ENCODE data around the gene TAC3. TPM values are rescaled to one million over a fixed set of nuclear protein-coding genes. Genes with fewer than 3 reads are reported as not detected.

Gene TAC3
- total RNA-seq (13.0 and 18.1 TPM in 2 replicates), polyA plus RNA-seq (113 and 167 TPM in 2 replicates)

DNA sequence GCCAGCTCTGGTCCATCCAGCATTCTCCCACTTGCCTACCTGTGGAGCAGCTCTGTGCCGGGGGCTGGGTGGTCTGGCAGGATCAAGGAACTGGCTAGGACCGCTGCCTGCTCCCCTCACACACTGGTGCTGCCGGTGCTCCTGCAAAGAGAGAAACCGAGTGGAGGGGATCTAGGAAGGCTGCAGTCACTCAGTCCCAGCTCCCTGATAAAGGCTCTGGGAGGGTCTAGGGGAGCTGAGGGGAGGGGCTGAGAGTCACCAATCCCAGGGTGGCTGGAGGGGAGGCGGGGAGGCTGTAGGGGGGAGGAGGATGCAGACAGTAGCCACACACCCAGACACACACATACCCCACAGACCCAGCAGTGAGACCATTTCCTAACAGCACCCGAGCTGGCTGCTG is at the start of gene TAC3:
TAC3 (minus strand) TSS at position 182 of the 400 bp plus-strand sequence. CDS start 732 bp downstream, outside the sequence.
- Histone ChIP-seq H3K36me3 (replicated peaks; ENCODE audit: insufficient read depth, low read depth) (no peaks in the 10 kb centered on the region), H3K9me2 (replicated peaks; ENCODE audit: insufficient read depth) (no peaks in the 10 kb centered on the region), H3K27me3 (no peaks in the 10 kb centered on the region), H4K20me1 (ENCODE audit: insufficient read depth, poor library complexity, severe bottlenecking) (no peaks in the 10 kb centered on the region), H3K4me2 (peak within 1 kb of the TSS; percentile 53), H2AFZ (no peak within 1 kb of the TSS), H3K9me3 (ENCODE audit: low read depth) (no peaks in the 10 kb centered on the region), H3K79me2 (no peaks in the 10 kb centered on the region), H3K4me1 (ENCODE audit: insufficient read depth) (peaks cover 5% of the 10 kb centered on the region), H3K4me3 (no peak within 1 kb of the TSS), H3K27ac (no peak within 1 kb of the TSS)
- no peak for DNase-seq (ENCODE audit: low spot score)
- 23% methylated on average over 6 of the region's 6 CpGs for WGBS (ENCODE audit: low lambda C conversion rate, missing lambda C conversion rate)
- TF ChIP-seq EZH2phosphoT487 (IDR thresholded peaks at IDR 0.05; ENCODE audit: low read depth, severe bottlenecking, unreplicated experiment), result no peak
- TF ChIP-seq EZH2 (IDR thresholded peaks at IDR 0.05; ENCODE audit: borderline replicate concordance), result no peak
- no peak for TF ChIP-seq CTCF (IDR thresholded peaks at IDR 0.05; ENCODE audit: poor library complexity)

DNA sequence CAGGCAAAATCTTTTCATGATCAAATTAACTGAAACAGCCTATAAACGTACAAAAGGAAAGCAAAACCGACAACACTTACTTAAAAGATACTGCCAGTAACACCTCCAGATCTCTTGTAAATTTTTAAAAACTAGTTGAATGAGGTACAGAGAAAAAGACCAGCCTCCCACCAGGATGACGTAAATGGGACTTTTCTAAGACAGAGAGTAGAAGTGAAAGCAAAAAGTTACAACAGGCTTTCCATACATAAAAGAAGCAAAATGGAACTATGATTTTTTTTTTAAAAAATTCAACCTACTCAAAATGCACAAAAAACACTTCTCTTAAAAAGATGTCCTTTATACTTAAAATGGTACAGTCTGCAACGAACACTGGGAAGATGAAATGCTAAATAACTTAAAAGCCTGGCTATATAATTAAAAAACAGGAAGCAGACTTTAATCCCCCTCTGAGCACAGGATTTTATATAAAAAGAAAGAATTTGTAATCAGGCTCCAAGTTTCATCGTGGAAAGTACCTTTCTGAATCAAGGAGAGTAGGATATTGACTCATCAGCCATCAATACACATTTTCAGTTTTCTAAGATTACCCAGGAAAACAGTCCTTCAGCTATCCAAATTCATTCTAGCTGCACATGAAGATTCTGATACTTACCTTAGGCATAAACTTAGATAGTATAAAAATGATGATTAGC is 47.8 kb upstream of the TAC3 start:
- no peaks in the 10 kb centered on the region for H3K36me3 ChIP-seq (replicated peaks; ENCODE audit: insufficient read depth, low read depth)
- H4K20me1 ChIP-seq (ENCODE audit: insufficient read depth, poor library complexity, severe bottlenecking), result no peaks in the 10 kb centered on the region
- H2AFZ ChIP-seq, result no peak overlapping the region
- H3K4me3 ChIP-seq, result no peak overlapping the region
- no peak for DNase-seq (ENCODE audit: low spot score)
- H3K27me3 ChIP-seq, result no peaks in the 10 kb centered on the region
- 86% methylated on average over 5 of the region's 5 CpGs for WGBS (ENCODE audit: low lambda C conversion rate, missing lambda C conversion rate)
- no peak overlapping the region for H3K4me2 ChIP-seq
- no peak overlapping the region for H3K27ac ChIP-seq
- TF ChIP-seq EZH2 (IDR thresholded peaks at IDR 0.05; ENCODE audit: borderline replicate concordance) (no peak), CTCF (IDR thresholded peaks at IDR 0.05; ENCODE audit: poor library complexity) (no peak)
- H3K79me2 ChIP-seq, result no peaks in the 10 kb centered on the region
- H3K4me1 ChIP-seq (ENCODE audit: insufficient read depth), result no peaks in the 10 kb centered on the region
- no peaks in the 10 kb centered on the region for H3K9me2 ChIP-seq (replicated peaks; ENCODE audit: insufficient read depth)
- no peaks in the 10 kb centered on the region for H3K9me3 ChIP-seq (ENCODE audit: low read depth)

GRCh38 chr12:57058454-57058853 is 42.1 kb upstream of the TAC3 start:
- Histone ChIP-seq H3K9me3 (ENCODE audit: low read depth) (no peaks in the 10 kb centered on the region), H3K36me3 (replicated peaks; ENCODE audit: insufficient read depth, low read depth) (no peaks in the 10 kb centered on the region), H3K79me2 (no peaks in the 10 kb centered on the region), H3K27ac (no peak overlapping the region), H3K4me2 (no peak overlapping the region), H3K27me3 (no peaks in the 10 kb centered on the region), H3K4me1 (ENCODE audit: insufficient read depth) (no peaks in the 10 kb centered on the region), H3K9me2 (replicated peaks; ENCODE audit: insufficient read depth) (no peaks in the 10 kb centered on the region), H2AFZ (no peak overlapping the region), H3K4me3 (no peak overlapping the region), H4K20me1 (ENCODE audit: insufficient read depth, poor library complexity, severe bottlenecking) (no peaks in the 10 kb centered on the region)
- 87% methylated on average over 1 of the region's 1 CpG for WGBS (ENCODE audit: low lambda C conversion rate, missing lambda C conversion rate)
- TF ChIP-seq EZH2 (IDR thresholded peaks at IDR 0.05; ENCODE audit: borderline replicate concordance), result no peak
- DNase-seq (ENCODE audit: low spot score), result no peak

- no peak overlapping the region for H2AFZ ChIP-seq
- DNase-seq (ENCODE audit: low spot score), result no peak
- no peaks in the 10 kb centered on the region for H3K4me1 ChIP-seq (ENCODE audit: insufficient read depth)
- no peaks in the 10 kb centered on the region for H4K20me1 ChIP-seq (ENCODE audit: insufficient read depth, poor library complexity, severe bottlenecking)
- no peak overlapping the region for H3K27ac ChIP-seq
- H3K9me3 ChIP-seq (ENCODE audit: low read depth), result no peaks in the 10 kb centered on the region
- WGBS (ENCODE audit: low lambda C conversion rate, missing lambda C conversion rate), result 93% methylated on average over 6 of the region's 6 CpGs
- no peak overlapping the region for H3K4me3 ChIP-seq
- H3K79me2 ChIP-seq, result no peaks in the 10 kb centered on the region
- no peak for TF ChIP-seq EZH2phosphoT487 (IDR thresholded peaks at IDR 0.05; ENCODE audit: low read depth, severe bottlenecking, unreplicated experiment)
- TF ChIP-seq CTCF (IDR thresholded peaks at IDR 0.05; ENCODE audit: poor library complexity), result no peak
- TF ChIP-seq EZH2 (IDR thresholded peaks at IDR 0.05; ENCODE audit: borderline replicate concordance), result no peak
- no peaks in the 10 kb centered on the region for H3K36me3 ChIP-seq (replicated peaks; ENCODE audit: insufficient read depth, low read depth)
- no peak overlapping the region for H3K4me2 ChIP-seq
- H3K27me3 ChIP-seq, result no peaks in the 10 kb centered on the region
- no peaks in the 10 kb centered on the region for H3K9me2 ChIP-seq (replicated peaks; ENCODE audit: insufficient read depth)
These were observed 40.9 kb upstream of the TAC3 start for GRCh38 chr12:57057067-57057751.

Measured in hepatocyte (in vitro differentiated cells).